Panc1 (cell line): ENCODE data around the gene SFXN2. TPM values are rescaled to one million over a fixed set of nuclear protein-coding genes. Genes with fewer than 3 reads are reported as not detected.

ENCODE experiments used
- ATAC-seq: fragments of 200-7000 bp; cut with Tn5 transposase; 2 replicates; pipeline ENCODE4 v1.9.1; 2020; ENCODE audit warnings: mild to moderate bottlenecking, moderate library complexity
- BruUV-seq: library from RNA; stranded (reverse); fragments of 400-500 nt; replicated peaks from 2 replicates; lab custom pipeline; 2021; lab: Mats Ljungman, UMichigan
- CTCF ChIA-PET: fragments of 300-600 bp; sonication (Branson Sonifier 250); formaldehyde crosslinking; loops from one replicate; lab custom pipeline; 2022; ENCODE audit warnings: antibody characterized with exemption; lab: Charles Lee
- POLR2A ChIA-PET: fragments of 300-600 bp; sonication (Branson Sonifier 250); formaldehyde crosslinking; loops from one replicate; lab custom pipeline; 2022; ENCODE audit warnings: antibody characterized with exemption; lab: Charles Lee
- DNase-seq: peaks from one replicate; pipeline ENCODE4 v3.0.0-alpha.2; 2010; ENCODE audit warnings: low read depth, low spot score
- H3K27ac ChIP-seq: 2 replicates; pipeline ENCODE4 v1.5.1; 2011; ENCODE audit warnings: mild to moderate bottlenecking, low read length, inconsistent platforms
- H3K27me3 ChIP-seq: fragments of 200-500 bp; sonication (Bioruptor generic); 2 replicates; pipeline ENCODE4 v1.6.0; 2014; ENCODE audit warnings: low read length, inconsistent platforms; ENCODE audit not compliant: control insufficient read depth, insufficient read depth
- H3K36me3 ChIP-seq: fragments of 200-500 bp; sonication (Bioruptor generic); 2 replicates; pipeline ENCODE4 v1.5.1; 2014; ENCODE audit warnings: inconsistent platforms, mild to moderate bottlenecking, low read length, moderate library complexity; ENCODE audit not compliant: control insufficient read depth, insufficient read depth
- H3K4me1 ChIP-seq: 2 replicates; pipeline ENCODE4 v1.5.1; 2011; ENCODE audit warnings: inconsistent platforms, mild to moderate bottlenecking, low read length, moderate library complexity; ENCODE audit not compliant: control insufficient read depth, insufficient read depth
- H3K4me3 ChIP-seq, 2 experiments: 2 replicates each; pipeline ENCODE4 v1.5.1; 2011 to 2012; ENCODE audit warnings: low read depth in 2 of 2, low read length in 2 of 2, mild to moderate bottlenecking in 2 of 2, inconsistent platforms in 1 of 2, moderate library complexity in 1 of 2
- H3K9me3 ChIP-seq: fragments of 200-500 bp; sonication (Bioruptor generic); 2 replicates; pipeline ENCODE4 v1.5.1; 2014; ENCODE audit warnings: low read depth, mild to moderate bottlenecking, inconsistent platforms, low read length, moderate library complexity; ENCODE audit not compliant: control insufficient read depth, insufficient read depth
- POLR2AphosphoS5 ChIP-seq: IDR thresholded peaks from 2 replicates; pipeline ENCODE4 v1.6.1; 2012; ENCODE audit warnings: mild to moderate bottlenecking, low read depth, low read length, moderate library complexity
- SIN3A ChIP-seq: IDR thresholded peaks from 2 replicates; pipeline ENCODE4 v1.6.1; 2012; ENCODE audit warnings: low read depth, mild to moderate bottlenecking, low read length, moderate library complexity, borderline replicate concordance; ENCODE audit not compliant: insufficient read depth
- TCF7L2 ChIP-seq: IDR thresholded peaks from 2 replicates; pipeline ENCODE4 v1.6.1; 2011; ENCODE audit warnings: mild to moderate bottlenecking, low read depth, low read length, inconsistent platforms
- in situ Hi-C: cut with HindIII; loops from 2 replicates; pipeline ENCODE4 v1.10.0; 2016; ENCODE audit warnings: low sequenced_read_pairs, low pct_unique_long_range_greater_than_20kb
- intact Hi-C: fragments of 100-400 bp; cut with micrococcal nuclease; formaldehyde crosslinking; loops from one replicate; pipeline ENCODE4 v1.10.0; 2022; ENCODE audit not compliant: unreplicated experiment
- total RNA-seq: library from RNA; stranded (reverse); gene quantifications from one replicate; pipeline ENCODE4 v1.2.1, GENCODE V29; 2021; ENCODE audit not compliant: unreplicated experiment
- TF ChIP-seq, protein P1 (sequence below), 2 experiments: IDR thresholded peaks; 2 replicates each; pipeline ENCODE4 v1.6.1; 2011 to 2012; ENCODE audit warnings: low read depth in 2 of 2, control low read depth in 1 of 2, low read length in 1 of 2, mild to moderate bottlenecking in 1 of 2, moderate library complexity in 1 of 2; ENCODE audit not compliant: insufficient read depth in 1 of 2
- TF ChIP-seq, protein P2 (sequence below): fragments of 450-650 bp; IDR thresholded peaks from 2 replicates; pipeline ENCODE4 v1.5.1; 2017; ENCODE audit warnings: mild to moderate bottlenecking

Gene SFXN2
- total RNA-seq, 1 experiment from 2014 or later: 11.6 TPM

DNA sequence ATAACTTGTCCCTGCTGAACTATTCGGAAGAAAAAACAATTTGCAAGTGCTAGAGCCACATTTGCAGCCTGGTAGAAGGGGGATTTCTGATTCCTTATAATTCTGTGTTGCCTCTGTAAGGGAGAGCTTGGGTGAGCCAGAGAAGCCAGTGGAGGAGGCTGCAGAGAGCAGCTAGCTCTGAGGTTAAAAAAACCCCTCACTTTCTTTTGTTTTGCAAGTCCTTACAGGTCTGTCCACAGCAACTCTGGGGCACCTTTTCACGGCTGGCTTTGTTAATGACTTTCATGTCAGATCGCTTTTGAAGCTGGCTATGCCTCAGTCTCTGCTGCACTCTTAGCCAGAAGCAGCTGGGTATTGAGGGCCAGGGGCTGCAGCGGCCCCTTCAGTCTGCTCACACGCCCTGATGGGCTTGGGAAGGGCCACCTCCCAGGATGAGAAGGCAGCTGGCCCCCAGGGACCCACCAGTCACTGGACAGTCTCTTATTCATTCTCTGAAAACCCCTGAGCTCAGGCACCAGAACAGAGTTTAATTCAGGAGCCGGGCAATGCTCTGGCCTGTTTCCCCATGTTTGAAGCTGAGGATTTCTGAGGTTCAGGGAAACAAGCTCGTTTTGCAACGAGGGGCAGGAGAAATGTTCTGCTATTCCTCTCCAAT, 39.3 kb upstream of the SFXN2 start:
- Histone ChIP-seq H3K9me3 (no peaks in the 10 kb centered on the region), H3K27ac (no peak overlapping the region), H3K4me3 (no peak overlapping the region), H3K27me3 (no peaks in the 10 kb centered on the region), H3K36me3 (no peaks in the 10 kb centered on the region), H3K4me1 (no peaks in the 10 kb centered on the region)
- POLR2A ChIA-PET: no interaction called here
- in situ Hi-C loops (no loop called here), intact Hi-C loops (no loop called here)
- BruUV-seq: no TSS peak
- DNase-seq (no peak), ATAC-seq (no peak)
- CTCF ChIA-PET: no interaction called here
- no peak for TF ChIP-seq TCF7L2
- TF ChIP-seq, protein P1, sequence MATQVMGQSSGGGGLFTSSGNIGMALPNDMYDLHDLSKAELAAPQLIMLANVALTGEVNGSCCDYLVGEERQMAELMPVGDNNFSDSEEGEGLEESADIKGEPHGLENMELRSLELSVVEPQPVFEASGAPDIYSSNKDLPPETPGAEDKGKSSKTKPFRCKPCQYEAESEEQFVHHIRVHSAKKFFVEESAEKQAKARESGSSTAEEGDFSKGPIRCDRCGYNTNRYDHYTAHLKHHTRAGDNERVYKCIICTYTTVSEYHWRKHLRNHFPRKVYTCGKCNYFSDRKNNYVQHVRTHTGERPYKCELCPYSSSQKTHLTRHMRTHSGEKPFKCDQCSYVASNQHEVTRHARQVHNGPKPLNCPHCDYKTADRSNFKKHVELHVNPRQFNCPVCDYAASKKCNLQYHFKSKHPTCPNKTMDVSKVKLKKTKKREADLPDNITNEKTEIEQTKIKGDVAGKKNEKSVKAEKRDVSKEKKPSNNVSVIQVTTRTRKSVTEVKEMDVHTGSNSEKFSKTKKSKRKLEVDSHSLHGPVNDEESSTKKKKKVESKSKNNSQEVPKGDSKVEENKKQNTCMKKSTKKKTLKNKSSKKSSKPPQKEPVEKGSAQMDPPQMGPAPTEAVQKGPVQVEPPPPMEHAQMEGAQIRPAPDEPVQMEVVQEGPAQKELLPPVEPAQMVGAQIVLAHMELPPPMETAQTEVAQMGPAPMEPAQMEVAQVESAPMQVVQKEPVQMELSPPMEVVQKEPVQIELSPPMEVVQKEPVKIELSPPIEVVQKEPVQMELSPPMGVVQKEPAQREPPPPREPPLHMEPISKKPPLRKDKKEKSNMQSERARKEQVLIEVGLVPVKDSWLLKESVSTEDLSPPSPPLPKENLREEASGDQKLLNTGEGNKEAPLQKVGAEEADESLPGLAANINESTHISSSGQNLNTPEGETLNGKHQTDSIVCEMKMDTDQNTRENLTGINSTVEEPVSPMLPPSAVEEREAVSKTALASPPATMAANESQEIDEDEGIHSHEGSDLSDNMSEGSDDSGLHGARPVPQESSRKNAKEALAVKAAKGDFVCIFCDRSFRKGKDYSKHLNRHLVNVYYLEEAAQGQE (IDR thresholded peaks at IDR 0.05; ENCODE audit: insufficient read depth in 1 of 2, low read depth in 2 of 2, low read length in 1 of 2): no peak
- no peak for TF ChIP-seq SIN3A
- TF ChIP-seq POLR2AphosphoS5: no peak
- TF ChIP-seq, protein P2, sequence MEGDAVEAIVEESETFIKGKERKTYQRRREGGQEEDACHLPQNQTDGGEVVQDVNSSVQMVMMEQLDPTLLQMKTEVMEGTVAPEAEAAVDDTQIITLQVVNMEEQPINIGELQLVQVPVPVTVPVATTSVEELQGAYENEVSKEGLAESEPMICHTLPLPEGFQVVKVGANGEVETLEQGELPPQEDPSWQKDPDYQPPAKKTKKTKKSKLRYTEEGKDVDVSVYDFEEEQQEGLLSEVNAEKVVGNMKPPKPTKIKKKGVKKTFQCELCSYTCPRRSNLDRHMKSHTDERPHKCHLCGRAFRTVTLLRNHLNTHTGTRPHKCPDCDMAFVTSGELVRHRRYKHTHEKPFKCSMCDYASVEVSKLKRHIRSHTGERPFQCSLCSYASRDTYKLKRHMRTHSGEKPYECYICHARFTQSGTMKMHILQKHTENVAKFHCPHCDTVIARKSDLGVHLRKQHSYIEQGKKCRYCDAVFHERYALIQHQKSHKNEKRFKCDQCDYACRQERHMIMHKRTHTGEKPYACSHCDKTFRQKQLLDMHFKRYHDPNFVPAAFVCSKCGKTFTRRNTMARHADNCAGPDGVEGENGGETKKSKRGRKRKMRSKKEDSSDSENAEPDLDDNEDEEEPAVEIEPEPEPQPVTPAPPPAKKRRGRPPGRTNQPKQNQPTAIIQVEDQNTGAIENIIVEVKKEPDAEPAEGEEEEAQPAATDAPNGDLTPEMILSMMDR: no peak

DNA sequence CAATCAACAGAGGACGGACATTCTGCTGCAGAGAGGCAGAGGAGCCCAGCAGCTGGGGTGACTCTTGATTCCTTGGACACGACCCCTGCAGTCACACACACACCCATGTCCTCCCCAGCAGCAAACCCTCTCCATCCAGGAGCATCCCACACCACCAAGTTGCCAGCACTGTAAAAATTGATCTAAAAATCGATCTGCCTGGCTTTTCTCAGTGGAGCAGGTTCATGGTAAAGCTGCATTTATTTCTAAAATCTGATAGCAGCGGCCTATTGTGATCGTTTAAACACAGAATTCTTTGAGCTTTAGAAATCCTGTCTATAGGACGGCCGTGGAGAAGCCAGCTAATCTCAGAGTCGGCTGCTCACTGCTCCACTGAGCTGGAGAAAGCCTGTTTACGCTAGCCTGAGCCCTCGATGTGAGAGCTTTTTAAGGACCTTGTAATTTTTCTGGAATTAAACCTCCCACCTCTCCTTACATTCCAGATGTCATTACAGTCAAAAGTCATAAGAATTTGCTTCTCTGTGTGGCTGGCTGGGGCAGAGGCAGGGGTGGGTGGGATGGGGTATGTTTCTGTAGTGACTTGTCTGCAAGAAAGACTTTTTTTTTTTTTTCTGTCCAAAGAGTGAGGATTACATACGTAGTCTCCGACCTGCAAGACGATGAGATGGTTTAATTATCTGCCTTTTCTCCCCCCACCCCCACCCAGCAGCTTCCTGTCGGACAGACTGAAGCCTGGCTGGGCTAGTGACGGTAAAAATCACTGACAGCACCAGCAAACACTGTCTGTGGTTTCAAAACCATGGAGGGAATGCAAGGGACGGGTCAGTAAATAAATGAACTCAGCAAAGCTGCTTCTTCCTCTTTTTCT, 38.5 kb upstream of the SFXN2 start:
- no peak for DNase-seq
- no TSS peak for BruUV-seq

More for the DNA sequence above, 38.5 kb upstream of the SFXN2 start:
- TF ChIP-seq SIN3A: no peak
- no peak for TF ChIP-seq POLR2AphosphoS5
- TF ChIP-seq, protein P1 (IDR thresholded peaks at IDR 0.05; ENCODE audit: insufficient read depth in 1 of 2, low read depth in 2 of 2, low read length in 1 of 2): no peak
- TF ChIP-seq, protein P2: no peak
- TF ChIP-seq TCF7L2: no peak
- intact Hi-C loops (no loop called here), in situ Hi-C loops (no loop called here)
- Histone ChIP-seq H3K27ac (no peak overlapping the region), H3K9me3 (no peaks in the 10 kb centered on the region), H3K4me3 (no peak overlapping the region), H3K36me3 (no peaks in the 10 kb centered on the region), H3K4me1 (no peaks in the 10 kb centered on the region), H3K27me3 (no peaks in the 10 kb centered on the region)
- POLR2A ChIA-PET: interaction anchor here (0.6 kb wide), 1 partner anchor 1103 kb away, joined by 3 read pairs; no protein-coding TSS in a partner anchor
- CTCF ChIA-PET: interaction anchor here (0.7 kb wide), 1 partner anchor 11 kb away, joined by 6 read pairs; no protein-coding TSS in a partner anchor
- no peak for ATAC-seq
